ENCODE measurements around the gene OGFOD1.

GRCh38 chr16:56424404-56424764 lies 27.0 kb upstream of the OGFOD1 start:
- TF ChIP-seq ATF3 (IDR thresholded peaks at IDR 0.05) (no peak), POLR2A (IDR thresholded peaks at IDR 0.05; ENCODE audit: borderline replicate concordance, extremely low read depth, insufficient read depth, insufficient read length) (no peak), EZH2 (IDR thresholded peaks at IDR 0.05) (no peak), SIN3A (IDR thresholded peaks at IDR 0.05; ENCODE audit: low read depth) (no peak), EZH2phosphoT487 (IDR thresholded peaks at IDR 0.05; ENCODE audit: borderline replicate concordance) (no peak), POLR2AphosphoS5 (IDR thresholded peaks at IDR 0.05; ENCODE audit: low read depth, low read length) (no peak), SP1 (IDR thresholded peaks at IDR 0.05; ENCODE audit: low read depth) (no peak), CBX3 (IDR thresholded peaks at IDR 0.05; ENCODE audit: low read depth) (no peak), MAX (IDR thresholded peaks at IDR 0.05) (no peak), ZNF274 (IDR thresholded peaks at IDR 0.05; ENCODE audit: low read depth, low read length) (no peak), CEBPB (IDR thresholded peaks at IDR 0.05; ENCODE audit: low read depth) (no peak)
- TF ChIP-seq, protein P1, sequence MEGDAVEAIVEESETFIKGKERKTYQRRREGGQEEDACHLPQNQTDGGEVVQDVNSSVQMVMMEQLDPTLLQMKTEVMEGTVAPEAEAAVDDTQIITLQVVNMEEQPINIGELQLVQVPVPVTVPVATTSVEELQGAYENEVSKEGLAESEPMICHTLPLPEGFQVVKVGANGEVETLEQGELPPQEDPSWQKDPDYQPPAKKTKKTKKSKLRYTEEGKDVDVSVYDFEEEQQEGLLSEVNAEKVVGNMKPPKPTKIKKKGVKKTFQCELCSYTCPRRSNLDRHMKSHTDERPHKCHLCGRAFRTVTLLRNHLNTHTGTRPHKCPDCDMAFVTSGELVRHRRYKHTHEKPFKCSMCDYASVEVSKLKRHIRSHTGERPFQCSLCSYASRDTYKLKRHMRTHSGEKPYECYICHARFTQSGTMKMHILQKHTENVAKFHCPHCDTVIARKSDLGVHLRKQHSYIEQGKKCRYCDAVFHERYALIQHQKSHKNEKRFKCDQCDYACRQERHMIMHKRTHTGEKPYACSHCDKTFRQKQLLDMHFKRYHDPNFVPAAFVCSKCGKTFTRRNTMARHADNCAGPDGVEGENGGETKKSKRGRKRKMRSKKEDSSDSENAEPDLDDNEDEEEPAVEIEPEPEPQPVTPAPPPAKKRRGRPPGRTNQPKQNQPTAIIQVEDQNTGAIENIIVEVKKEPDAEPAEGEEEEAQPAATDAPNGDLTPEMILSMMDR (IDR thresholded peaks at IDR 0.05 in 2 of 3, conservative IDR thresholded peaks at IDR 0.05 in 1 of 3; ENCODE audit: borderline replicate concordance in 1 of 3, insufficient read depth in 1 of 3, low read depth in 2 of 3, low read length in 2 of 3): no peak

Data from HCT116 (cell line).